ENCODE results near the gene SLC66A3. TPM values are rescaled to one million over a fixed set of nuclear protein-coding genes. Genes with fewer than 3 reads are reported as not detected.

The SLC66A3 gene
- polyA plus RNA-seq, 1 donor (not counting 4 experiments of a cell fraction or from before 2014, with no cell fraction given): 31.1 TPM

- Histone ChIP-seq H3K79me2 (ENCODE audit: control insufficient read depth, insufficient read depth, low read length) (no peaks in the 10 kb centered on the region), H3K27me3 (ENCODE audit: control insufficient read depth, extremely low read depth, insufficient read depth, low read length) (peaks cover 11% of the 10 kb centered on the region), H3K9ac (ENCODE audit: control insufficient read depth, extremely low read depth, insufficient read depth, low read length) (no peak overlapping the region), H4K20me1 (ENCODE audit: control insufficient read depth, extremely low read depth, insufficient read depth, low read length) (no peaks in the 10 kb centered on the region), H3K36me3 (ENCODE audit: control insufficient read depth in 2 of 2, extremely low read depth in 1 of 2, insufficient read depth in 2 of 2, low read length in 2 of 2) (no peaks in the 10 kb centered on the region), H3K4me1 (ENCODE audit: control insufficient read depth, extremely low read depth, insufficient read depth, low read length) (peaks cover 10% of the 10 kb centered on the region), H3K9me1 (ENCODE audit: control insufficient read depth, extremely low read depth, insufficient read depth, low read length) (no peaks in the 10 kb centered on the region), H3K27ac (ENCODE audit: control insufficient read depth, insufficient read depth, low read length) (no peak overlapping the region), H3K4me2 (ENCODE audit: control insufficient read depth, extremely low read depth, insufficient read depth, low read depth, low read length) (no peak overlapping the region), H2AFZ (ENCODE audit: control insufficient read depth, low read length) (no peak overlapping the region), H3K9me3 (ENCODE audit: control insufficient read depth, low read depth, low read length) (no peaks in the 10 kb centered on the region), H3K4me3 (ENCODE audit: control insufficient read depth in 2 of 3, extremely low read depth in 1 of 3, insufficient read depth in 2 of 3, low read depth in 1 of 3, low read length in 3 of 3) (no peak overlapping the region)
- dilution Hi-C loops (cut with MboI; ENCODE audit: extremely low pct_ligation_motif_present, low sequenced_read_pairs): no loop called here
- no peak for FAIRE-seq
- TF ChIP-seq CTCF (optimal IDR thresholded peaks at IDR 0.05 in 1 of 3, IDR thresholded peaks at IDR 0.05 in 1 of 3, conservative IDR thresholded peaks at IDR 0.05 in 1 of 3; ENCODE audit: extremely low read depth in 1 of 3, insufficient read depth in 2 of 3, low read length in 3 of 3) (no peak), EZH2 (IDR thresholded peaks at IDR 0.05; ENCODE audit: low read length) (no peak)
- DNase-seq (ENCODE audit: low read depth, low spot score): no peak
Measured at GRCh38 chr2:11134349-11134748, 20.9 kb upstream of the SLC66A3 start.

DNA sequence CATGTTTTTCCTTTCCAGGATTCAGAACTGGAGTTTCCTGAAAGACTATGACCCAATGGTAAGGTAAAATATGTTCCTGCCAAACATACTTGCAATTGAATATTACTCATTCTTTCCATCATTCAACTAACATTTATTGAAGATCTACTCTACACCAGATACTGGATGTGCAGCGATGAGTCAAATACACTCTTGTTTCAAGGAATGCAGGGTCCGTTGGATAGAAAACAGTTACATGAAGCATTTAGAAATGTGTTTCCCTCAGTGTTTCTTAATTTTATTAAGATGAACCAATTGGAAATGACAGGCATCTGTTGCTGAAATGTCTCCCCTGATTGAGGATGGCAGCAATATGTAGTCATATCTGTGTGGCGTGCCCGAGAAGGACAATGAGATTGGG lies 14.8 kb upstream of the SLC66A3 start:
- FAIRE-seq (no peak), DNase-seq (ENCODE audit: low read depth, low spot score) (no peak)
- Histone ChIP-seq H3K4me2 (ENCODE audit: control insufficient read depth, extremely low read depth, insufficient read depth, low read depth, low read length) (no peak overlapping the region), H3K9me3 (ENCODE audit: control insufficient read depth, low read depth, low read length) (no peaks in the 10 kb centered on the region), H3K36me3 (ENCODE audit: control insufficient read depth in 2 of 2, extremely low read depth in 1 of 2, insufficient read depth in 2 of 2, low read length in 2 of 2) (no peaks in the 10 kb centered on the region), H2AFZ (ENCODE audit: control insufficient read depth, low read length) (no peak overlapping the region), H3K9ac (ENCODE audit: control insufficient read depth, extremely low read depth, insufficient read depth, low read length) (no peak overlapping the region), H3K27ac (ENCODE audit: control insufficient read depth, insufficient read depth, low read length) (no peak overlapping the region), H3K27me3 (ENCODE audit: control insufficient read depth, extremely low read depth, insufficient read depth, low read length) (peaks cover 15% of the 10 kb centered on the region), H3K79me2 (ENCODE audit: control insufficient read depth, insufficient read depth, low read length) (no peaks in the 10 kb centered on the region), H3K4me1 (ENCODE audit: control insufficient read depth, extremely low read depth, insufficient read depth, low read length) (no peaks in the 10 kb centered on the region), H4K20me1 (ENCODE audit: control insufficient read depth, extremely low read depth, insufficient read depth, low read length) (no peaks in the 10 kb centered on the region), H3K9me1 (ENCODE audit: control insufficient read depth, extremely low read depth, insufficient read depth, low read length) (no peaks in the 10 kb centered on the region), H3K4me3 (ENCODE audit: control insufficient read depth in 2 of 3, extremely low read depth in 1 of 3, insufficient read depth in 2 of 3, low read depth in 1 of 3, low read length in 3 of 3) (no peak overlapping the region)
- TF ChIP-seq EZH2 (IDR thresholded peaks at IDR 0.05; ENCODE audit: low read length): no peak
- no peak for TF ChIP-seq CTCF (optimal IDR thresholded peaks at IDR 0.05 in 1 of 3, IDR thresholded peaks at IDR 0.05 in 1 of 3, conservative IDR thresholded peaks at IDR 0.05 in 1 of 3; ENCODE audit: extremely low read depth in 1 of 3, insufficient read depth in 2 of 3, low read length in 3 of 3)
- dilution Hi-C loops (cut with MboI; ENCODE audit: extremely low pct_ligation_motif_present, low sequenced_read_pairs): no loop called here
